Measurements from ENCODE around the gene ADAM8. TPM values are rescaled to one million over a fixed set of nuclear protein-coding genes. Genes with fewer than 3 reads are reported as not detected.
A peak's percentile ranks its signal among the peaks of the same experiment; 100 is the strongest.

The ADAM8 gene
- total RNA-seq, 1 experiment from 2014 or later, result 16.8 TPM

GRCh38 chr10:133263674-133264073 is 13.0 kb downstream of the ADAM8 start:
- Mint-ChIP-seq H3K36me3 (ENCODE audit: insufficient read depth, unreplicated experiment) (peaks cover 11% of the 10 kb centered on the region), H3K27me3 (ENCODE audit: insufficient read depth, unreplicated experiment) (no peaks in the 10 kb centered on the region), H3K4me1 (ENCODE audit: low read depth, unreplicated experiment) (peaks cover 11% of the 10 kb centered on the region), H3K4me3 (ENCODE audit: unreplicated experiment) (no peak overlapping the region), H3K9me3 (ENCODE audit: unreplicated experiment) (no peaks in the 10 kb centered on the region), H3K27ac (ENCODE audit: unreplicated experiment) (no peak overlapping the region)
- TF ChIP-seq, protein P1, sequence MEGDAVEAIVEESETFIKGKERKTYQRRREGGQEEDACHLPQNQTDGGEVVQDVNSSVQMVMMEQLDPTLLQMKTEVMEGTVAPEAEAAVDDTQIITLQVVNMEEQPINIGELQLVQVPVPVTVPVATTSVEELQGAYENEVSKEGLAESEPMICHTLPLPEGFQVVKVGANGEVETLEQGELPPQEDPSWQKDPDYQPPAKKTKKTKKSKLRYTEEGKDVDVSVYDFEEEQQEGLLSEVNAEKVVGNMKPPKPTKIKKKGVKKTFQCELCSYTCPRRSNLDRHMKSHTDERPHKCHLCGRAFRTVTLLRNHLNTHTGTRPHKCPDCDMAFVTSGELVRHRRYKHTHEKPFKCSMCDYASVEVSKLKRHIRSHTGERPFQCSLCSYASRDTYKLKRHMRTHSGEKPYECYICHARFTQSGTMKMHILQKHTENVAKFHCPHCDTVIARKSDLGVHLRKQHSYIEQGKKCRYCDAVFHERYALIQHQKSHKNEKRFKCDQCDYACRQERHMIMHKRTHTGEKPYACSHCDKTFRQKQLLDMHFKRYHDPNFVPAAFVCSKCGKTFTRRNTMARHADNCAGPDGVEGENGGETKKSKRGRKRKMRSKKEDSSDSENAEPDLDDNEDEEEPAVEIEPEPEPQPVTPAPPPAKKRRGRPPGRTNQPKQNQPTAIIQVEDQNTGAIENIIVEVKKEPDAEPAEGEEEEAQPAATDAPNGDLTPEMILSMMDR (IDR thresholded peaks at IDR 0.05; ENCODE audit: insufficient read depth in 1 of 2, low read depth in 1 of 2, low read length in 1 of 2, severe bottlenecking in 1 of 2, unreplicated experiment in 1 of 2), result no peak
- Histone ChIP-seq H3K4me3 (ENCODE audit: low read depth, low read length) (no peak overlapping the region), H3K4me1 (peaks cover 18% of the 10 kb centered on the region), H3K9me3 (no peaks in the 10 kb centered on the region), H3K36me3 (ENCODE audit: control insufficient read depth, insufficient read depth, low read length) (no peaks in the 10 kb centered on the region), H3K27me3 (replicated peaks; ENCODE audit: control insufficient read depth, insufficient read depth, low read length) (no peaks in the 10 kb centered on the region)
- intact Hi-C loops (cut with micrococcal nuclease; ENCODE audit: unreplicated experiment), result loop anchor here (5.0 kb wide), 1 partner anchor 44 kb away; the partner anchor contains the start of genes TUBGCP2 and ZNF511
- POLR2A ChIA-PET, result no interaction called here
- CTCF ChIA-PET, result interaction anchor here (0.7 kb wide), 1 partner anchor 261 kb away, joined by 3 read pairs; no protein-coding TSS in a partner anchor
- no TSS peak for BruUV-seq (replicated peaks)
- DNase-seq, result no peak

DNA sequence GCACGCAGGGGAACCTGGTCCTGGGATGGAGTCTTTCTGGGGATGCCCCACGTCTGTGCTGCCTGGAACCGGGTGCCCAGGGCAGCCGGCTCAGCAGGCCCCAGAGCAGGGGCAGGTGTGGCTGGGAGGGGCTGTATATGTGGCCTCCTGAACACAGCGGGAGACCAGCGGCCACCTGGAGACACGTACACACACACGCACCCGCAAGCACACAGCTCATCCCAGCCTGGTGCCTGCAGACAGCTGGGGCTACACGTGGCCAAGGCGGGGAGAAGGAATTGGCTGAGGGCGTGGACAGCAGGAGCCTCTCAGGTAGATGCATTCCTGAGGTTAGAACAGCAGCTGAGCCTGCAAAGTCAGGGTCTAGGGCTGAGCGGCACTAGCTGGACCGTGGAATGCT is 14.0 kb downstream of the ADAM8 start:
- intact Hi-C loops (cut with micrococcal nuclease; ENCODE audit: unreplicated experiment), result loop anchor here (5.0 kb wide), 1 partner anchor 45 kb away; the partner anchor contains the start of genes TUBGCP2 and ZNF511
- POLR2A ChIA-PET, result interaction anchor here (0.7 kb wide), 1 partner anchor 17 kb away, joined by 3 read pairs; no protein-coding TSS in a partner anchor
- H3K9me3 ChIP-seq, result no peaks in the 10 kb centered on the region
- H3K4me3 Mint-ChIP-seq (ENCODE audit: unreplicated experiment), result peak overlapping the region; percentile 64
- BruUV-seq (replicated peaks), result no TSS peak
- no peaks in the 10 kb centered on the region for H3K36me3 ChIP-seq (ENCODE audit: control insufficient read depth, insufficient read depth, low read length)
- H3K4me1 ChIP-seq, result peaks cover 21% of the 10 kb centered on the region
- peaks cover 11% of the 10 kb centered on the region for H3K36me3 Mint-ChIP-seq (ENCODE audit: insufficient read depth, unreplicated experiment)
- TF ChIP-seq, protein P1 (IDR thresholded peaks at IDR 0.05; ENCODE audit: insufficient read depth in 1 of 2, low read depth in 1 of 2, low read length in 1 of 2, severe bottlenecking in 1 of 2, unreplicated experiment in 1 of 2), result no peak
- H3K9me3 Mint-ChIP-seq (ENCODE audit: unreplicated experiment), result no peaks in the 10 kb centered on the region
- no peak overlapping the region for H3K4me3 ChIP-seq (ENCODE audit: low read depth, low read length)
- H3K27me3 Mint-ChIP-seq (ENCODE audit: insufficient read depth, unreplicated experiment), result no peaks in the 10 kb centered on the region
- no peak for DNase-seq
- H3K27me3 ChIP-seq (replicated peaks; ENCODE audit: control insufficient read depth, insufficient read depth, low read length), result no peaks in the 10 kb centered on the region
- peaks cover 12% of the 10 kb centered on the region for H3K4me1 Mint-ChIP-seq (ENCODE audit: low read depth, unreplicated experiment)
- H3K27ac Mint-ChIP-seq (ENCODE audit: unreplicated experiment), result no peak overlapping the region
- CTCF ChIA-PET, result interaction anchor here (0.6 kb wide), 1 partner anchor 16 kb away, joined by 3 read pairs; no protein-coding TSS in a partner anchor

- intact Hi-C loops (cut with micrococcal nuclease; ENCODE audit: unreplicated experiment), result loop anchor here (5.0 kb wide), 1 partner anchor 45 kb away; the partner anchor contains the start of genes TUBGCP2 and ZNF511
- no peaks in the 10 kb centered on the region for H3K27me3 Mint-ChIP-seq (ENCODE audit: insufficient read depth, unreplicated experiment)
- H3K4me1 Mint-ChIP-seq (ENCODE audit: low read depth, unreplicated experiment), result peaks cover 18% of the 10 kb centered on the region
- TF ChIP-seq, protein P1 (IDR thresholded peaks at IDR 0.05; ENCODE audit: insufficient read depth in 1 of 2, low read depth in 1 of 2, low read length in 1 of 2, severe bottlenecking in 1 of 2, unreplicated experiment in 1 of 2), result no peak
- no peaks in the 10 kb centered on the region for H3K9me3 Mint-ChIP-seq (ENCODE audit: unreplicated experiment)
- H3K4me3 Mint-ChIP-seq (ENCODE audit: unreplicated experiment), result peak overlapping the region; percentile 64
- BruUV-seq (replicated peaks), result no TSS peak
- Histone ChIP-seq H3K9me3 (no peaks in the 10 kb centered on the region), H3K36me3 (ENCODE audit: control insufficient read depth, insufficient read depth, low read length) (no peaks in the 10 kb centered on the region), H3K4me1 (peaks cover 28% of the 10 kb centered on the region), H3K4me3 (ENCODE audit: low read depth, low read length) (peak overlapping the region; percentile 47), H3K27me3 (replicated peaks; ENCODE audit: control insufficient read depth, insufficient read depth, low read length) (no peaks in the 10 kb centered on the region)
- peak; percentile 90 to 91 for DNase-seq
- peaks cover 11% of the 10 kb centered on the region for H3K36me3 Mint-ChIP-seq (ENCODE audit: insufficient read depth, unreplicated experiment)
- no peak overlapping the region for H3K27ac Mint-ChIP-seq (ENCODE audit: unreplicated experiment)
- ChIA-PET POLR2A (no interaction called here), CTCF (interaction anchor here (0.6 to 1.1 kb wide), 2 partner anchors 10 to 16 kb away, joined by 3 to 5 read pairs; no protein-coding TSS in a partner anchor)
Observed at GRCh38 chr10:133261726-133262325, 14.8 kb downstream of the ADAM8 start.
